Activated T-cell treated with anti-CD3 and anti-CD28 coated beads, Interleukin-2, amount 50 U/mL, for 72 hours (primary cell): Measurements from ENCODE around the gene CNOT4. TPM values are rescaled to one million over a fixed set of nuclear protein-coding genes. Genes with fewer than 3 reads are reported as not detected.

Experiments
- ATAC-seq, 2 donors: fragments of 150-1000 bp; cut with Tn5 transposase; replicated peaks in 1 of 2; 2 replicates each; pipeline ENCODE4 v1.10.0; 2021; ENCODE audit warnings: moderate library complexity in 2 of 2, mild to moderate bottlenecking in 1 of 2
- DNase-seq, 2 donors: peaks; one replicate each; pipeline ENCODE4 v3.0.0; 2021 to 2022; ENCODE audit warnings: mixed read lengths in 1 of 2
- H3K27ac Mint-ChIP-seq: one replicate; pipeline ENCODE4 v1.8.0; 2022; ENCODE audit warnings: mild to moderate bottlenecking, moderate library complexity, mixed read lengths
- H3K27me3 Mint-ChIP-seq: one replicate; pipeline ENCODE4 v1.8.0; 2022; ENCODE audit warnings: low read depth, mixed read lengths
- H3K36me3 Mint-ChIP-seq, 2 donors: one replicate each; pipeline ENCODE4 v1.8.0; 2022; ENCODE audit warnings: mixed read lengths in 2 of 2, mild to moderate bottlenecking in 1 of 2; ENCODE audit not compliant: insufficient read depth in 2 of 2
- H3K4me1 Mint-ChIP-seq: one replicate; pipeline ENCODE4 v1.8.0; 2022; ENCODE audit warnings: low read depth, mixed read lengths
- H3K4me3 Mint-ChIP-seq, 2 donors: one replicate each; pipeline ENCODE4 v1.8.0; 2022; ENCODE audit warnings: mild to moderate bottlenecking in 2 of 2, mixed read lengths in 2 of 2, moderate library complexity in 2 of 2
- H3K9me3 Mint-ChIP-seq, 2 donors: one replicate each; pipeline ENCODE4 v1.8.0; 2022; ENCODE audit warnings: mixed read lengths in 2 of 2
- total RNA-seq, 2 donors: library from RNA; stranded (reverse); gene quantifications; one replicate each; pipeline ENCODE4 v1.2.3, GENCODE V29; 2022

The CNOT4 gene
- total RNA-seq, 2 donors from 2014 or later: 25.2 to 25.9 TPM

GRCh38 chr7:135427166-135427565, 82.7 kb downstream of the CNOT4 start:
- H3K36me3 Mint-ChIP-seq: peaks cover 2 to 5% of the 10 kb centered on the region in 2 donors

GRCh38 chr7:135425036-135425435, 84.9 kb downstream of the CNOT4 start:
- Mint-ChIP-seq H3K27ac (no peak overlapping the region), H3K4me3 (no peak overlapping the region), H3K27me3 (no peaks in the 10 kb centered on the region), H3K4me1 (peaks cover 17% of the 10 kb centered on the region), H3K36me3 (peaks cover 3 to 6% of the 10 kb centered on the region in 2 donors), H3K9me3 (no peaks in the 10 kb centered on the region)
- ATAC-seq (no peak), DNase-seq (no peak)

More at GRCh38 chr7:135427166-135427565, 82.7 kb downstream of the CNOT4 start:
- H3K27ac Mint-ChIP-seq: no peak overlapping the region
- H3K27me3 Mint-ChIP-seq: no peaks in the 10 kb centered on the region
- no peak overlapping the region for H3K4me3 Mint-ChIP-seq
- DNase-seq (no peak), ATAC-seq (no peak)
- no peaks in the 10 kb centered on the region for H3K9me3 Mint-ChIP-seq
- peaks cover 28% of the 10 kb centered on the region for H3K4me1 Mint-ChIP-seq

- peaks cover 1 to 4% of the 10 kb centered on the region in 2 donors for H3K36me3 Mint-ChIP-seq
- H3K4me3 Mint-ChIP-seq: no peak overlapping the region
- H3K9me3 Mint-ChIP-seq: no peaks in the 10 kb centered on the region
- no peak overlapping the region for H3K27ac Mint-ChIP-seq
- no peak for ATAC-seq
- no peaks in the 10 kb centered on the region for H3K27me3 Mint-ChIP-seq
- DNase-seq: no peak
- H3K4me1 Mint-ChIP-seq: no peaks in the 10 kb centered on the region
These were observed 89.1 kb downstream of the CNOT4 start for GRCh38 chr7:135420786-135421185.

GRCh38 chr7:135416431-135416830, 93.5 kb downstream of the CNOT4 start:
- no peak for DNase-seq
- no peak for ATAC-seq
- Mint-ChIP-seq H3K4me3 (no peak overlapping the region), H3K9me3 (no peaks in the 10 kb centered on the region), H3K27me3 (no peaks in the 10 kb centered on the region), H3K27ac (no peak overlapping the region), H3K4me1 (no peaks in the 10 kb centered on the region), H3K36me3 (peaks cover 2 to 4% of the 10 kb centered on the region in 2 donors)

- no peaks in the 10 kb centered on the region for H3K27me3 Mint-ChIP-seq
- H3K4me3 Mint-ChIP-seq: no peak overlapping the region
- no peaks in the 10 kb centered on the region for H3K9me3 Mint-ChIP-seq
- no peak overlapping the region for H3K27ac Mint-ChIP-seq
- ATAC-seq (peak in 1 of 2 donors; percentile 43), DNase-seq (peak; percentile 34 to 43)
- peaks cover 6% of the 10 kb centered on the region for H3K4me1 Mint-ChIP-seq
- peaks cover 2 to 3% of the 10 kb centered on the region in 2 donors for H3K36me3 Mint-ChIP-seq
These were observed 95.0 kb downstream of the CNOT4 start for GRCh38 chr7:135414850-135415439.

GRCh38 chr7:135414208-135414607, 95.7 kb downstream of the CNOT4 start:
- DNase-seq (no peak), ATAC-seq (no peak)
- Mint-ChIP-seq H3K4me1 (peaks cover 6% of the 10 kb centered on the region), H3K36me3 (peaks cover 2% of the 10 kb centered on the region in 2 donors), H3K27me3 (no peaks in the 10 kb centered on the region), H3K4me3 (no peak overlapping the region), H3K9me3 (no peaks in the 10 kb centered on the region), H3K27ac (no peak overlapping the region)

GRCh38 chr7:135411098-135411497, 98.8 kb downstream of the CNOT4 start:
- Mint-ChIP-seq H3K27ac (no peak overlapping the region), H3K4me1 (peaks cover 6% of the 10 kb centered on the region), H3K27me3 (no peaks in the 10 kb centered on the region), H3K9me3 (no peaks in the 10 kb centered on the region), H3K36me3 (peaks cover 0 to 4% of the 10 kb centered on the region in 2 donors), H3K4me3 (no peak overlapping the region)
- no peak for DNase-seq
- no peak for ATAC-seq

GRCh38 chr7:135410543-135410942, 99.4 kb downstream of the CNOT4 start:
- DNase-seq (no peak), ATAC-seq (no peak)
- H3K27me3 Mint-ChIP-seq: no peaks in the 10 kb centered on the region
- peaks cover 6% of the 10 kb centered on the region for H3K4me1 Mint-ChIP-seq
- peaks cover 2 to 4% of the 10 kb centered on the region in 2 donors for H3K36me3 Mint-ChIP-seq
- H3K27ac Mint-ChIP-seq: no peak overlapping the region
- no peak overlapping the region for H3K4me3 Mint-ChIP-seq
- no peaks in the 10 kb centered on the region for H3K9me3 Mint-ChIP-seq

GRCh38 chr7:135409845-135410542, 99.9 kb downstream of the CNOT4 start:
- no peaks in the 10 kb centered on the region for H3K9me3 Mint-ChIP-seq
- no peak overlapping the region for H3K4me3 Mint-ChIP-seq
- peaks cover 2 to 4% of the 10 kb centered on the region in 2 donors for H3K36me3 Mint-ChIP-seq
- ATAC-seq: no peak
- no peaks in the 10 kb centered on the region for H3K27me3 Mint-ChIP-seq
- H3K27ac Mint-ChIP-seq: no peak overlapping the region
- peaks cover 6% of the 10 kb centered on the region for H3K4me1 Mint-ChIP-seq
- no peak for DNase-seq

- no peaks in the 10 kb centered on the region for H3K9me3 Mint-ChIP-seq
- H3K4me3 Mint-ChIP-seq: no peak overlapping the region
- H3K36me3 Mint-ChIP-seq: peaks cover 2% of the 10 kb centered on the region in 2 donors
- ATAC-seq (no peak), DNase-seq (no peak)
- H3K4me1 Mint-ChIP-seq: peaks cover 6% of the 10 kb centered on the region
- no peak overlapping the region for H3K27ac Mint-ChIP-seq
- no peaks in the 10 kb centered on the region for H3K27me3 Mint-ChIP-seq
These were observed 102.0 kb downstream of the CNOT4 start for GRCh38 chr7:135407884-135408283.

GRCh38 chr7:135406918-135407317, 103.0 kb downstream of the CNOT4 start:
- peak in 1 of 2 donors; percentile 47 for ATAC-seq
- H3K27me3 Mint-ChIP-seq: no peaks in the 10 kb centered on the region
- DNase-seq: no peak
- no peak overlapping the region for H3K27ac Mint-ChIP-seq
- no peaks in the 10 kb centered on the region for H3K9me3 Mint-ChIP-seq
- H3K36me3 Mint-ChIP-seq: peaks cover 2% of the 10 kb centered on the region in 2 donors
- no peak overlapping the region for H3K4me3 Mint-ChIP-seq
- H3K4me1 Mint-ChIP-seq: peaks cover 6% of the 10 kb centered on the region

- Mint-ChIP-seq H3K27me3 (no peaks in the 10 kb centered on the region), H3K27ac (no peak overlapping the region), H3K4me1 (peaks cover 6% of the 10 kb centered on the region), H3K36me3 (peaks cover 2% of the 10 kb centered on the region in 2 donors), H3K4me3 (no peak overlapping the region), H3K9me3 (no peaks in the 10 kb centered on the region)
- ATAC-seq (no peak), DNase-seq (no peak)
These were observed 103.9 kb downstream of the CNOT4 start for GRCh38 chr7:135405969-135406368.

- Mint-ChIP-seq H3K27ac (no peak overlapping the region), H3K4me3 (no peak overlapping the region), H3K27me3 (no peaks in the 10 kb centered on the region), H3K36me3 (peaks cover 0 to 2% of the 10 kb centered on the region in 2 donors), H3K4me1 (no peaks in the 10 kb centered on the region), H3K9me3 (no peaks in the 10 kb centered on the region)
- ATAC-seq: no peak
- no peak for DNase-seq
These were observed 106.6 kb downstream of the CNOT4 start for GRCh38 chr7:135403302-135403701.
